ENCODE results near the gene FAM216A. TPM values are rescaled to one million over a fixed set of nuclear protein-coding genes. Genes with fewer than 3 reads are reported as not detected.
A peak's percentile ranks its signal among the peaks of the same experiment; 100 is the strongest.
"Not testable (repeated sequence)": the region's sequence is repeated elsewhere in the genome, so short reads cannot be mapped to it uniquely, and the experiment has no call there.

The FAM216A gene
- total RNA-seq = 7.1 and 10.7 TPM in 2 replicates

DNA sequence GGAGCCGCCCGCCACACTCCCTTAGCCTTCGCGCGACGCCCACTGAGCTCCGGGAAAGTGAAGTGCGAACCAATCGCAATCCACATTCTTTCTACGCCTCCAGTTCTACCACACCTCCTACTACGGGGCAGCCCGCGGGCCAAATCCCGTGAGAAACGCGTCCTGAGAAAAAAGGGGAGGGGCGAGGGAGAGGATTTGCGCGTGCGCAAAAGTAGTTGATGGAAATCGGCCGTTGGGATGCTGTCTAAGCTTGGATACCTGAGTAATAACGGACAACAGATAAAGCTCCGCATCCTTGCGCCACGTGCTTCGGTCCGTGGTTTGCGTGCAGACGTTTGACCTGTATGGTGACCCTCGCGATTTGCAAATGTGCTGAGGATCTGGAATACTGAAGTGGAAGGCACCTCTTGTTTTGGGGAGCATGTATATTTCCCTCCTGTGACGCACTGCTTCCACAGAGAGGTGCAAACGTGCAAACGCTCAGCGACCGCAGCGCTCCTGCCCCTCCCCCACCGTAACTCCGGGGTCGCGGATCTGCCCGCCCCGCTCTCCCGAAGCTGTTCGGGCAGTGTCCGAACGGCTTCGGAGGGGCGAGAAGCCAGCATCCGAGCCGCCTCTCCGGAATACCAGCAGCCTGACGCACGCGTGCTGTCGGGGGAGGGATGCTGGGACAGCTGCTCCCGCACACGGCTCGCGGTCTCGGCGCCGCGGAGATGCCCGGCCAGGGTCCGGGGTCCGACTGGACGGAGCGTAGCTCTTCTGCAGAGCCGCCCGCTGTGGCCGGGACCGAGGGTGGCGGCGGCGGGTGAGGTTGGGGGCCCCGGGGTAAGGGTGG lies at the start of gene FAM216A, which contains the start of gene GPN3:
Gene FAM216A, plus strand, starts transcription at position 632 of the 835 bp plus-strand sequence. Its CDS starts 31 bp downstream, at position 663.
Gene GPN3, minus strand, starts transcription at position 44 of the 835 bp plus-strand sequence. CDS start 54 bp downstream, outside the sequence.
- peak; percentile 90 for DNase-seq (ENCODE audit: extremely low read depth, low read depth, low spot score)

DNA sequence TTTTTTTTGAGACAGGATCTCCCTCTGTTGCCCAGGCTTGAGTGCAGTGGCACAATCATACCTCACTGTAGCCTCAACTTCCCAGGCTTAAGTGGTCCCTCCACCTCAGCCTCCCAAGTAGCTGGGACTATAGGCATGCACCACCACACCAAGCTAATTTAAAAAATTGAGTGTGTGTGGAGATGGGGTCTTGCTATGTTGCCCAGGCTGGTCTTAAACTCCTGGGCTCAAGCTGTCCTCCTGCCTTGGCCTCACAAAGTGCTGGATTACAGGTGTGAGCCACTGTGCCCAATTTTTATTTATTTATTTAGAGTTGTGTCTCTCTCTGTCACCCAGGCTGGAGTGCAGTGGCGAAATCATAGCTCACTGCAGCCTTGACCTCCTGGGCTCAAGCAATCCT lies 48.0 kb upstream of the FAM216A start:
- not testable (repeated sequence) for DNase-seq (ENCODE audit: extremely low read depth, low read depth, low spot score)

GRCh38 chr12:110421159-110421661 lies 47.4 kb upstream of the FAM216A start:
- no peak for DNase-seq (ENCODE audit: extremely low read depth, low read depth, low spot score)

GRCh38 chr12:110421701-110422100 lies 46.9 kb upstream of the FAM216A start:
- no peak for DNase-seq (ENCODE audit: extremely low read depth, low read depth, low spot score)

GRCh38 chr12:110424237-110424636 lies 44.4 kb upstream of the FAM216A start:
- no peak for DNase-seq (ENCODE audit: extremely low read depth, low read depth, low spot score)

DNA sequence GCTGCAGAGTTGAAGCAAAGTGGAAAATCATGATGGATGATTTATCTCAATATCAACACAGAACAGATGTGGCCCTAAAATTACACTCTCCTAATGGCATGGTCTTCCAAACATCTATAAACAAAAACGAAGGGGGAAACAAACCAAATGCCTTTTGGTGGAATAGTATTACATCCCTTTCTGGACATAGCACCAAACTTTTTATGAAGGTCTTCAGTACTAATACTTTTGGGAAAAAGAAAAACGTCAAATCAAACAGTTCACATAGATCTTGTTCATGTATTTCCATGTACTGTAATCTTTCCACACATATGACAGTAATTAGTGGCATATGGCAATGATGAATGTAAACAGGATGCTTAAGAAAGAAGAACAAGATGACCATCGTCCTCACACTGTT lies 42.2 kb upstream of the FAM216A start:
- DNase-seq (ENCODE audit: extremely low read depth, low read depth, low spot score) = no peak

GRCh38 chr12:110429676-110430075 lies 39.0 kb upstream of the FAM216A start:
- not testable (repeated sequence) for DNase-seq (ENCODE audit: extremely low read depth, low read depth, low spot score)

DNA sequence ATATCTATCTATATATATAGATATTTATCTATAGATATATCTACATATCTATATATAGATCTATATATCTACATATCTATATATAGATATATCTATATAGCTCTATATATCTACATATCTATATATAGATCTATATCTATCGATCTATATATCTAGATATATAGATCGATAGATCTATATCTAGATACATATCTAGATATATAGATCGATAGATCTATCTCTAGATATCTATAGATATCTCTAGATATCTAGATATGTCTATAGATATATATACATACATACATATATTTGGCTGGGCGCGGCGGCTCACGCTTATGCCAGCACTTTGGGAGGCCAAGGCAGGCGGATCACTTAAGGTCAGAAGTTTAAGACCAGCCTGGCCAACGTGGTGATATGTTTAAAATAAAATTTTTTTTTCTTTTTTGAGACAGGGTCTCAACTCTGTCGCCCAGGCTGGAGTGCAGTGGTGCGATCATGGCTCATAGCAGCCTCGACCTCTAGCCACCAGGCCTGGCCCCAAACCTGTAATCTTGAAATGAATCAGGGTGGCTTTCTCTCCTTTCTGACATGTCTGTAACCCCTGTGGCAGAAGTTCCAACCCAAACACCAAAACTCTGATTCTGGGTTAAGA lies 36.6 kb upstream of the FAM216A start:
- DNase-seq (ENCODE audit: extremely low read depth, low read depth, low spot score) = no peak

- DNase-seq (ENCODE audit: extremely low read depth, low read depth, low spot score) = no peak
These were observed 32.4 kb upstream of the FAM216A start for GRCh38 chr12:110436231-110436630.

DNA sequence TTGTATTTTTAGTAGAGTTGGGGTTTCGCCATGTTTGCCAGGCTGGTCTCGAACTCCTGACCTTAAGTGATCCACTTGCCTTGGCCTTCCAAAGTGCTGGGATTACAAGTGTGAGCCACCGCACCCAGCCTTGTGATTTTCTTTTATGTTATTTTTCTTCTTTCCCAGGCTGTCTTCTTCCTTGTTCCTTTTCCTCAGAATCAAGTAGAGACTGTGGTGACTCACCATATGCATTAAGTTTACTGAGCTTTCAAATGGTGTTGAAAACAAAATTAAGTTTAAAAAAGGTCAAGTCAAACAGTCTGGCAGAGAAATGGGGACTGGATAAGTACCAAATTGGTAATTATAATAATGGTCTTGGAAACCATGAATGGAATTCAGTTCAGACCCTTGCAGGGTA lies 24.2 kb upstream of the FAM216A start:
- DNase-seq (ENCODE audit: extremely low read depth, low read depth, low spot score) = no peak

DNA sequence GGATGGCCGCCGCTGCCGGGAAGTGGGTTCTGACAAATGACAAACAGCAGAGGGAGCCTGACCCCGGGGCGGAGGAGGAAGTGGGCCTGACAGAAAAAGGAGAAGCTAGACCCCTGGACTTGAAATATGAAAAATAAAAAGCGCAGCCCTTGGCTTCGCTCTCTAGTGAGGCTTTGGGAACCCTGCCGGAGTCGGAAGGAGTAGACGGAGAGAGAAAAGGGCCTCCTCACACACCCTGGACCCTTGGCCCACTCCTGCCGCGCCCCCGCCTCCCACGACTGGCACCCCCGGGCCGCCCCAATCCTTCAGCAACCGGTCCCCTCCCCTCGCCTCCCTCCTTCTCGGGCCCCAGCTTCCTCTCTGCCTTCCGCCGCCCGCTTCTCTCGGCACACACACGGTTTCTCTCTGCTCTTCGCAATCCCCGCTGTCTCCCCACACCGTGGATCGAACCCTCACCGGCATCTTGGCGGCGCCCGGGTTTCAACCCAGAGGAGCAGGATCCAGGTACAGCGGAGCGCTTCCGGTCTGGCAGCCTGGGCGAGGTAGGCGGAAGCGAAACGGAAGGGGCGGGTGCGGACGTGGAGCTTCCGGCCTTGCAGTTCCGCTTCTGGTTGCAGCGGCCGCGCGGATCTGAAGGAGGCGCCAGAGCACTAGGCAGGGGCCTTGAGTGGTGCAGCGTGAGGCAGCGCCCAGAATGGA lies 18.7 kb upstream of the FAM216A start, which contains the start of gene ARPC3:
Gene ARPC3, minus strand, starts transcription at position 539 of the 699 bp plus-strand sequence. Its CDS starts 77 bp downstream, at position 462.
- no peak for DNase-seq (ENCODE audit: extremely low read depth, low read depth, low spot score)

DNA sequence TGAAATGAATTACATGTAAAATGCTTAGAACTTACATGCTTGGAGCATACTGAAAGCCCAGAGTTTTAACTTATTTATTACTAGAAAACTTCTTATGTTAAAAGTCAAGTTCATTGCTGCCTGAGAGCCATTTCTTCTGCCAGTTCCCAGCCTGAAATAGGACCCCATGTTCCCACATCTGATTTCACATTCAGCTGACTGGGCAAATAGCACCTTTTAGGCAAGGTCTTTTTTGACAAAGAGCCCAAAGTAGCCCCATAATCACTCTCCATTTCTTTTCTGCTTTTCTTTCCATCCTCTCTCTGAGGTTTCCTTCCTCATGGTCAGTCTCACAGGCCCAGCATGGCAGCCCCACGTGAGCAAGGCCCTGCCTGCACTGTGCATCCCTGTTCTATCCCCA lies 17.4 kb upstream of the FAM216A start:
- DNase-seq (ENCODE audit: extremely low read depth, low read depth, low spot score) = no peak

- DNase-seq (ENCODE audit: extremely low read depth, low read depth, low spot score) = no peak
These were observed 14.9 kb upstream of the FAM216A start for GRCh38 chr12:110453569-110454296.

DNA sequence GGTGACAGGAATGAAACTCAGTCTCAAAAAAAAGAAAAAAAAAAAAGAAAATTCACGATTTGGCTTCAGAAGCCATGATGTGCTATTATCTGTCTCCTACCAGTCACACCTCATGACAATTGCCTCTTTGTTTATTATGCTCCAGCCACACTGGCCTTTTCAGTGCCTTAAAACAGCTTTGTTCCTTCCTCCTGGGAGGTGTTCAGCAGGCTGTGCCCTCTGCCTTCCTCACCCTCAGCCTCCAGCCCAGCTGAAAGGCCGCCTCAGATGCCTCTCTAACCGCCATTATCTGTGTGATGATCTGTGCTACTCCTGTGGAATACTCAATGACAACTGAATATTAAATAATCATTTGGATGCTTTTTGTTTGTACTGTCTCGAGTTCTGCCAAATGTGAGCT lies 9.9 kb upstream of the FAM216A start:
- no peak for DNase-seq (ENCODE audit: extremely low read depth, low read depth, low spot score)

GRCh38 chr12:110461189-110461588 lies 7.5 kb upstream of the FAM216A start:
- not testable (repeated sequence) for DNase-seq (ENCODE audit: extremely low read depth, low read depth, low spot score)

DNA sequence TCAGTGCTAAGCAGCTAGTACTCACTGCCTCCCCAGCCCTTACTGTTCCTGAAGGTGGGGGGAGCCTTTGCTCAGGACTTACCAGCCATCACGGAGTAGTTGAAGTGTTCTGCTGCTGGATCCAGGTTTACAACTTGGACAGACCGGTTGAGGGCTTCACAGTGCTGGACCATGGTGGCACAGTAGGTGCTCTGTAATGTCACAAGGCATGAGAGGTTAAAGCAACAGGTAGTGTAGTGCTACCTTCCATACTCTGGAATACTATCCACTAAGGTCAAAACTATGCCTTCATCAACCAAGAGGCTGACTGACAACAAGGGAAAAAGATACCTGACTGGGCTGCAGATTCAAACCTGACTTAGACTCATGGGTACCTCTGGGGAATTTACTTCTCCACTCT lies 3.6 kb upstream of the FAM216A start:
- no peak for DNase-seq (ENCODE audit: extremely low read depth, low read depth, low spot score)

- DNase-seq (ENCODE audit: extremely low read depth, low read depth, low spot score) = not testable (repeated sequence)
These were observed 2.9 kb upstream of the FAM216A start for GRCh38 chr12:110465765-110466164.

GRCh38 chr12:110466791-110467190 lies 1.9 kb upstream of the FAM216A start:
- DNase-seq (ENCODE audit: extremely low read depth, low read depth, low spot score) = no peak

GRCh38 chr12:110467847-110468213 lies 815 bp upstream of the FAM216A start:
- no peak for DNase-seq (ENCODE audit: extremely low read depth, low read depth, low spot score)

DNA sequence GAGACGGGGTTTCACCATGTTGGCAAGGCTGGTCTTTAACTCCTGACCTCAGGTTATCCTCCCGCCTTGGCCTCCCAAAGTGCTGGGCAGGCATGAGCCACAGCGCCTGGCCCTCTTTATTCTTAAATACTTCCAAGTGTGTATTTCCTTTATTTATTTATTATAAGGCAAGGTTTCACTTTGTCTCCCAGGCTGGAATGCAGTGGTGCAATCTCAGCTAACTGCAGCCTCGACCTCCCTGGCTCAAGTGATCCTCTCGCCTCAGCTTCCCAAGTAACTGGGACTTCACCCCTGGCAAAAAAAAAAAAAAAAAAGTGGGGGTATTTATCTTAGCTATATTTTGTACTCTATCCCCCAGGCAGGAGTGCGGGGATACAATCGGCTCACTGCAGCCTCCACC lies 6.8 kb downstream of the FAM216A start:
- no peak for DNase-seq (ENCODE audit: extremely low read depth, low read depth, low spot score)

All from glomerular endothelial cell (primary cell).